ENCODE measurements around the gene TRIP4.
"Not testable (repeated sequence)": the region's sequence is repeated elsewhere in the genome, so short reads cannot be mapped to it uniquely, and the experiment has no call there.

The TRIP4 gene

GRCh38 chr15:64383760-64384159 lies 3.9 kb upstream of the TRIP4 start:
- no peak for DNase-seq

GRCh38 chr15:64386291-64386690 lies 1.3 kb upstream of the TRIP4 start:
- no peak for DNase-seq

GRCh38 chr15:64389036-64389435 lies 1.4 kb downstream of the TRIP4 start:
- DNase-seq: no peak

- DNase-seq: not testable (repeated sequence)
Observed at GRCh38 chr15:64392471-64392870, 4.8 kb downstream of the TRIP4 start.

GRCh38 chr15:64396789-64397188 lies 9.2 kb downstream of the TRIP4 start:
- no peak for DNase-seq

GRCh38 chr15:64398575-64398974 lies 10.9 kb downstream of the TRIP4 start:
- no peak for DNase-seq

GRCh38 chr15:64400583-64400982 lies 12.9 kb downstream of the TRIP4 start:
- DNase-seq: no peak

- no peak for DNase-seq
Observed at GRCh38 chr15:64412216-64412615, 24.6 kb downstream of the TRIP4 start.

- no peak for DNase-seq
Observed at GRCh38 chr15:64422697-64423096, 35.1 kb downstream of the TRIP4 start.

GRCh38 chr15:64423970-64424369 lies 36.3 kb downstream of the TRIP4 start:
- DNase-seq: no peak

GRCh38 chr15:64425221-64425620 lies 37.6 kb downstream of the TRIP4 start:
- DNase-seq: no peak

- DNase-seq: peak; percentile 24 to 63
Observed at GRCh38 chr15:64426845-64427465, 39.3 kb downstream of the TRIP4 start.

- no peak for DNase-seq
Observed at GRCh38 chr15:64429448-64429847, 41.8 kb downstream of the TRIP4 start.

GRCh38 chr15:64430000-64430735 lies 42.5 kb downstream of the TRIP4 start:
- peak; percentile 80 to 83 for DNase-seq

- DNase-seq: no peak
Observed at GRCh38 chr15:64437982-64438381, 50.3 kb downstream of the TRIP4 start.

GRCh38 chr15:64438653-64439447 lies 51.2 kb downstream of the TRIP4 start:
- peak in 1 of 2 experiments; percentile 29 for DNase-seq

GRCh38 chr15:64441852-64442251 lies 54.2 kb downstream of the TRIP4 start:
- no peak for DNase-seq

- DNase-seq: no peak
Observed at GRCh38 chr15:64443016-64443415, 55.4 kb downstream of the TRIP4 start.

GRCh38 chr15:64443747-64444621 lies 56.3 kb downstream of the TRIP4 start:
- DNase-seq: no peak

GRCh38 chr15:64444836-64445235 lies 57.2 kb downstream of the TRIP4 start:
- no peak for DNase-seq

- DNase-seq: peak; percentile 68 to 83
Observed at GRCh38 chr15:64447536-64448315, 60.1 kb downstream of the TRIP4 start.

Measured in Kasumi-1 (cell line).